RWPE1 (cell line): Measurements from ENCODE around the gene MTMR3.

Experiments
- CTCF ChIA-PET: fragments of 350-600 bp; sonication (Branson Sonifier 250); formaldehyde crosslinking; extraction: SDS; loops from one replicate; lab custom pipeline; 2021; lab: Yijun Ruan, JAX
- POLR2A ChIA-PET: fragments of 400-600 bp; formaldehyde crosslinking; extraction: SDS; loops from one replicate; lab custom pipeline; 2020; ENCODE audit warnings: antibody characterized with exemption; ENCODE audit not compliant: low non-redundant PET; lab: Yijun Ruan, JAX
- DNase-seq: peaks from one replicate; pipeline ENCODE4 v3.0.0; 2012; ENCODE audit warnings: low spot score
- H3K27ac ChIP-seq: fragments of 450-650 bp; 2 replicates; pipeline ENCODE4 v1.5.1; 2017
- TF ChIP-seq, protein P1 (sequence below): fragments of 450-650 bp; conservative IDR thresholded peaks from 2 replicates; pipeline ENCODE4 v1.5.1; 2017; ENCODE audit warnings: low read depth, mild to moderate bottlenecking

The MTMR3 gene

DNA sequence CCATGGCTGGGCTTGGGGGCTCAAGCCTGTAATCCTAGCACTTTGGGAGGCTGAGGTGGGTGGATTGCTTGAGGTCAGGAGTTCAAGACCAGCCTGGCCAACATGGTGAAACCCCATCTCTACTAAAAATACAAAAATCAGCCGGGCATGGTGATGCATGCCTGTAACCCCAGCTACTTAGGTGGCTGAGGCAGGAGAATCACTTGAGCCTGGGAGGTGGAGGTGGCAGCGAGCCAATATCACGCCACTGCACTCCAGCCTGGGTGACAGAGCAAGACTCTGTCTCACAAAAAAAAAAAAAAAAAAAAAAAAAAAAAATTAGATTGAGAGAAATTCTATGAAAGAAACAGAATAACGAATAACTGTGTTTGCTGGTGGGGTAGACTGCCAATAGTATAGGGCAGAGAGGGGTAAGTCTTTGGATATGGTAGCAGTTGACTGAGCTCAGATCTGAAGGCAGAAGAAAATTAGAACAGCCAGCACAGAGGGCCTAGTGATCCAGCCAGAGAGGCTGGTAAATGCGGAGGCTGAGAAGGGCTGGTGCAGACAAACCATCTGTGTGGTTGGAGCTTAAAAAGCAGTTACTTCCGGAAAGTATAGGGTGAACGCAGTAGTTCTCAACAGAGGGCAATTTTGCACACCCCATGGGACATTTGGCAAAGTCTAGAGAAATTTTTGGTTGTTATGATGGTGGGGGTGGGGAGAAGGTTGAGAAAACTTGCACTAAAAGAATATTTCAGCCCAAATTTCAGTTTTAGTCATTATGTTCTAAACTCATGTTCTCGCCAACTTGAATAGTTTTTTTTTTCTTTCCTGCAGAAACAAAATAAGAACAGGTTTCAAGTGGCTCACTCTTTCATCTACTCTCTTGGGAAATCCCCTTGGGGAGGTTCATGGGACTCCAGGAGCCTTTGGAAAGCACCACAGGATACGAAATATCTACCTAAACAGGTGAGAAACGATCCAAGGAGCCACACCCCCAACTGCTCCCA lies 195.6 kb downstream of the MTMR3 start:
- POLR2A ChIA-PET, result no interaction called here
- CTCF ChIA-PET, result interaction anchor here (0.7 kb wide), 1 partner anchor 24 kb away, joined by 3 read pairs; no protein-coding TSS in a partner anchor
- H3K27ac ChIP-seq, result no peak overlapping the region

DNA sequence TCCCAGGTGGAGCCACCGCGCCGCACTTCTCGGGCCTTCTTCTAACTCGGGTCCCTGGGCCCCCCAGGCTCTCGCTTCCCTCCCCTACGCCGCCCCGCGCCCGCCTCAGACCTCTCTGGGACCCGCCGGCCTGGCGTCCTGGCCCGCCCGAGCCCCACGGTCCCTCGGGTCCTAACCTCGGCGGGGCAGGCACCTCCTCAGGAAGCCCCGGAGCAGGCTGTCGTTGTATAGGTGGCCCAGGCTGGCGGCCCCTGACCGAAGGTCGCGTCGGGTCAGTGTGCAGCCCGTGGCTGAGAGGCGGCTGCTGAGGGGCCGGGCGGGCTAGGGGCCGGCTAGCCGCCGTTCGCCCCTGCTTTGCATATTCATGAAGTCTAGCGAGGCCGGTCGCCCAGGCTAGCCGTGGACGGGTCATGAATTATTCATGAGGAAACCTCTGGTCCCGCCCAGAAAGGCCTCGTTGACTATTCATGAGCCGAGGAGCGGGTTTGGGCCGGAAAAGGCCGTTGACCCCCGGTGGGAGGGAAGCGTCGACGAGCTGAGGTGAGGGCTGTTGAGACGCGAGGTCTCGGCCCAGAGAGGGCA lies 197.1 kb downstream of the MTMR3 start, which contains the start of gene HORMAD2:
HORMAD2 (plus strand) TSS at position 513 of the 582 bp plus-strand sequence. CDS start 13,489 bp downstream, outside the sequence.
- ChIA-PET CTCF (interaction anchor here (0.7 kb wide), 1 partner anchor 26 kb away, joined by 3 read pairs; no protein-coding TSS in a partner anchor), POLR2A (no interaction called here)
- no peak for DNase-seq
- TF ChIP-seq, protein P1, sequence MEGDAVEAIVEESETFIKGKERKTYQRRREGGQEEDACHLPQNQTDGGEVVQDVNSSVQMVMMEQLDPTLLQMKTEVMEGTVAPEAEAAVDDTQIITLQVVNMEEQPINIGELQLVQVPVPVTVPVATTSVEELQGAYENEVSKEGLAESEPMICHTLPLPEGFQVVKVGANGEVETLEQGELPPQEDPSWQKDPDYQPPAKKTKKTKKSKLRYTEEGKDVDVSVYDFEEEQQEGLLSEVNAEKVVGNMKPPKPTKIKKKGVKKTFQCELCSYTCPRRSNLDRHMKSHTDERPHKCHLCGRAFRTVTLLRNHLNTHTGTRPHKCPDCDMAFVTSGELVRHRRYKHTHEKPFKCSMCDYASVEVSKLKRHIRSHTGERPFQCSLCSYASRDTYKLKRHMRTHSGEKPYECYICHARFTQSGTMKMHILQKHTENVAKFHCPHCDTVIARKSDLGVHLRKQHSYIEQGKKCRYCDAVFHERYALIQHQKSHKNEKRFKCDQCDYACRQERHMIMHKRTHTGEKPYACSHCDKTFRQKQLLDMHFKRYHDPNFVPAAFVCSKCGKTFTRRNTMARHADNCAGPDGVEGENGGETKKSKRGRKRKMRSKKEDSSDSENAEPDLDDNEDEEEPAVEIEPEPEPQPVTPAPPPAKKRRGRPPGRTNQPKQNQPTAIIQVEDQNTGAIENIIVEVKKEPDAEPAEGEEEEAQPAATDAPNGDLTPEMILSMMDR, result no peak
- H3K27ac ChIP-seq, result no peak within 1 kb of the TSS

More for the DNA sequence above, 195.6 kb downstream of the MTMR3 start:
- TF ChIP-seq, protein P1, result no peak
- no peak for DNase-seq
